GM12891 (cell line): Measurements from ENCODE around the gene ARID1B.

Experiments
- PAX5 ChIP-seq: IDR thresholded peaks from 2 replicates; pipeline ENCODE4 v1.6.1; 2011; ENCODE audit warnings: low read length, moderate library complexity, mild to moderate bottlenecking; ENCODE audit not compliant: insufficient read depth, severe bottlenecking
- POLR2A ChIP-seq: IDR thresholded peaks from 2 replicates; pipeline ENCODE4 v1.6.1; 2011; ENCODE audit warnings: low read depth, low read length, control low read depth
- POLR2AphosphoS5 ChIP-seq: IDR thresholded peaks from 2 replicates; pipeline ENCODE4 v1.6.1; 2011; ENCODE audit warnings: low read depth, low read length, control low read depth
- POU2F2 ChIP-seq: IDR thresholded peaks from 2 replicates; pipeline ENCODE4 v1.6.1; 2011; ENCODE audit warnings: low read depth, mild to moderate bottlenecking, control low read depth, low read length, moderate library complexity
- SPI1 ChIP-seq: IDR thresholded peaks from 2 replicates; pipeline ENCODE4 v1.6.1; 2011; ENCODE audit warnings: low read depth, low read length, control low read depth
- TAF1 ChIP-seq: IDR thresholded peaks from 2 replicates; pipeline ENCODE4 v1.6.1; 2011; ENCODE audit warnings: low read depth, low read length, control low read depth

DNA sequence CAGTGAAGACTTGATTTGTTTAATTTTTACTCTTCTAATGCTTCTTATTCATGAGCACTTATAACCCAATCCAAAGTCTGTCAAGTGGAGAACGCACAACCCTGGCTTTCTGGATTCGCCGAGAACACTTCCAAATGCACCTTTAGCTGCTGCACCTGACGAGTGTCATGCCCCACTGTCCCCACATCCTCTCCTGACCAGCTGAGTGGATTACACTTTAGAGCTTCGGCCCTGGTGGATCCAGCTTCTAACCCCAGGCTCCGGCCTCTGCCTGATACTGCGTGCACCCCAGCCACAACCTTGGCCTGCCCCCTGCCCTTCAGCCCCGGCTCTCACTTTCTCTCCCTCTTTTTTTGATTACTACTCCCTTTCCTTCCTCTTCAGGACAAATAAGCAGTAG, 287.3 kb downstream of the ARID1B start:
- TF ChIP-seq POLR2A (no peak), TAF1 (no peak), POLR2AphosphoS5 (no peak), SPI1 (no peak), POU2F2 (no peak), PAX5 (no peak)
